ENCODE data around the gene TMPRSS11B.

DNA sequence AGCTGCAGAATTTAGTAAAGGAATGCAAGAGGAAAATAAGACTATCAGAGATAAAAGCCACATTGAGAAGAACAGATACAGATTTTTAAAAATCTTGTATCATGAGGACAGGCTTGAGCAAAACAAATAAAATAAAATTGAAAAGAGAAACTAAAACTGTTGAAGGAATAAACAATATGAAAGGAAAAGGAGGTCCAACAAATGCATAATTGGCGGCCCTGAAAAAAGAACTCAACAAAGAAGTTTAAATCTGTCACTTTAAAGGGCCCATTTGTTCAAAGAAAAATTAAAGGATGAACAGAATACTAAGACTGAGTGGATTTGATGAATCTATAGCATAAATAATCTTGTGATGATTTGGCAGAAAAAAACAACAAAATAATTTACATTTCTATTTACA is 36.5 kb downstream of the TMPRSS11B start:
- TF ChIP-seq, protein P1, sequence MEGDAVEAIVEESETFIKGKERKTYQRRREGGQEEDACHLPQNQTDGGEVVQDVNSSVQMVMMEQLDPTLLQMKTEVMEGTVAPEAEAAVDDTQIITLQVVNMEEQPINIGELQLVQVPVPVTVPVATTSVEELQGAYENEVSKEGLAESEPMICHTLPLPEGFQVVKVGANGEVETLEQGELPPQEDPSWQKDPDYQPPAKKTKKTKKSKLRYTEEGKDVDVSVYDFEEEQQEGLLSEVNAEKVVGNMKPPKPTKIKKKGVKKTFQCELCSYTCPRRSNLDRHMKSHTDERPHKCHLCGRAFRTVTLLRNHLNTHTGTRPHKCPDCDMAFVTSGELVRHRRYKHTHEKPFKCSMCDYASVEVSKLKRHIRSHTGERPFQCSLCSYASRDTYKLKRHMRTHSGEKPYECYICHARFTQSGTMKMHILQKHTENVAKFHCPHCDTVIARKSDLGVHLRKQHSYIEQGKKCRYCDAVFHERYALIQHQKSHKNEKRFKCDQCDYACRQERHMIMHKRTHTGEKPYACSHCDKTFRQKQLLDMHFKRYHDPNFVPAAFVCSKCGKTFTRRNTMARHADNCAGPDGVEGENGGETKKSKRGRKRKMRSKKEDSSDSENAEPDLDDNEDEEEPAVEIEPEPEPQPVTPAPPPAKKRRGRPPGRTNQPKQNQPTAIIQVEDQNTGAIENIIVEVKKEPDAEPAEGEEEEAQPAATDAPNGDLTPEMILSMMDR (IDR thresholded peaks at IDR 0.05): no peak
- no peak for TF ChIP-seq POLR2A (IDR thresholded peaks at IDR 0.05)
